HCT116 (cell line): Measurements from ENCODE around the gene CSNK1E. TPM values are rescaled to one million over a fixed set of nuclear protein-coding genes. Genes with fewer than 3 reads are reported as not detected.

ENCODE experiments used
- ATAC-seq: fragments of 200-7000 bp; cut with Tn5 transposase; 2 replicates; pipeline ENCODE4 v1.9.1; 2020; ENCODE audit warnings: mild to moderate bottlenecking, moderate library complexity
- BruUV-seq: library from RNA; stranded (reverse); fragments of 400-500 nt; replicated peaks from 2 replicates; lab custom pipeline; 2021; lab: Mats Ljungman, UMichigan
- CTCF ChIA-PET: fragments of 300-600 bp; sonication (Branson Sonifier 250); formaldehyde crosslinking; loops from one replicate; lab custom pipeline; 2021; ENCODE audit warnings: antibody characterized with exemption; lab: Charles Lee
- POLR2A ChIA-PET: fragments of 300-600, 350-600 bp; sonication (Branson Sonifier 250); formaldehyde crosslinking; loops from one replicate; lab custom pipeline; 2021; ENCODE audit warnings: antibody characterized with exemption; lab: Charles Lee
- RAD21 ChIA-PET, 2 experiments: fragments of 300-600 bp; sonication (Branson Sonifier 250); formaldehyde crosslinking; loops; one replicate each; lab custom pipeline; 2023; ENCODE audit warnings: low total read pairs in 2 of 2; ENCODE audit not compliant: uncharacterized antibody in 2 of 2, unreplicated experiment in 2 of 2, low non-redundant PET in 1 of 2; lab: Charles Lee
- DNase-seq: peaks from one replicate; pipeline ENCODE4 v3.0.0-alpha.2; 2010; ENCODE audit warnings: low read depth, low spot score
- H2AFZ ChIP-seq: fragments of 200-600 bp; shearing (Covaris generic), sonication (generic); 2 replicates; pipeline ENCODE4 v1.6.1; 2017; ENCODE audit warnings: low read depth, mixed run types, mixed read lengths, antibody characterized with exemption, low read length; ENCODE audit not compliant: poor library complexity, severe bottlenecking
- H3K27ac ChIP-seq: 2 replicates; pipeline ENCODE4 v1.5.1; 2012; ENCODE audit warnings: low read depth, low read length
- H3K27me3 ChIP-seq: fragments of 200-600 bp; sonication (generic); 2 replicates; pipeline ENCODE4 v1.6.1; 2016; ENCODE audit warnings: mixed run types, low read length, mixed read lengths; ENCODE audit not compliant: insufficient read depth
- H3K36me3 ChIP-seq, 2 experiments: fragments of 200-500 bp in 1 of 2; fragments of 200-600 bp in 1 of 2; sonication (Bioruptor generic) in 1 of 2; sonication (generic) in 1 of 2; 2 replicates each; pipeline versions ENCODE4 v1.5.1 to v1.6.1; 2014 to 2016; ENCODE audit warnings: low read length in 2 of 2, inconsistent platforms in 1 of 2, mixed read lengths in 1 of 2, mixed run types in 1 of 2; ENCODE audit not compliant: insufficient read depth in 2 of 2, control insufficient read depth in 1 of 2
- H3K4me1 ChIP-seq, 2 experiments: fragments of 200-600 bp in 1 of 2; sonication (generic) in 1 of 2; 2 replicates each; pipeline versions ENCODE4 v1.5.1 to v1.6.1; 2012 to 2017; ENCODE audit warnings: low read length in 2 of 2, inconsistent platforms in 1 of 2, mild to moderate bottlenecking in 1 of 2, mixed read lengths in 1 of 2, mixed run types in 1 of 2, moderate library complexity in 1 of 2; ENCODE audit not compliant: insufficient read depth in 2 of 2, control insufficient read depth in 1 of 2
- H3K4me2 ChIP-seq: fragments of 200-600 bp; sonication (generic); 2 replicates; pipeline ENCODE4 v1.6.1; 2017; ENCODE audit warnings: mixed run types, low read length, mixed read lengths
- H3K4me3 ChIP-seq, 2 experiments: fragments of 200-600 bp in 1 of 2; sonication (generic) in 1 of 2; replicated peaks in 1 of 2; 2 replicates each; pipeline ENCODE4 v1.5.1; 2011 to 2016; ENCODE audit warnings: low read length in 2 of 2, control low read depth in 1 of 2, low read depth in 1 of 2, mild to moderate bottlenecking in 1 of 2, mixed read lengths in 1 of 2, mixed run types in 1 of 2
- H3K79me2 ChIP-seq: fragments of 200-600 bp; sonication (generic); 2 replicates; pipeline ENCODE4 v1.6.1; 2017; ENCODE audit warnings: mild to moderate bottlenecking, mixed run types, low read length, moderate library complexity, mixed read lengths; ENCODE audit not compliant: insufficient read depth
- H3K9ac ChIP-seq: fragments of 200-600 bp; sonication (generic); 2 replicates; pipeline ENCODE4 v1.6.1; 2016; ENCODE audit warnings: low read length, mixed read lengths
- H3K9me2 ChIP-seq: fragments of 200-600 bp; sonication (generic), shearing (Covaris generic); 2 replicates; pipeline ENCODE4 v1.6.1; 2017; ENCODE audit warnings: mixed run types, mild to moderate bottlenecking, moderate library complexity; ENCODE audit not compliant: insufficient read depth
- H3K9me3 ChIP-seq, 2 experiments: fragments of 200-500 bp in 1 of 2; fragments of 200-600 bp in 1 of 2; sonication (Bioruptor generic) in 1 of 2; sonication (generic) in 1 of 2; 2 replicates each; pipeline ENCODE4 v1.6.1; 2014 to 2017; ENCODE audit warnings: low read length in 2 of 2, mixed read lengths in 2 of 2, inconsistent platforms in 1 of 2, low read depth in 1 of 2, mild to moderate bottlenecking in 1 of 2, mixed run types in 1 of 2, moderate library complexity in 1 of 2; ENCODE audit not compliant: control insufficient read depth in 1 of 2, insufficient read depth in 1 of 2
- H4K20me1 ChIP-seq: fragments of 200-600 bp; sonication (generic), shearing (Covaris generic); 2 replicates; pipeline ENCODE4 v1.6.1; 2017; ENCODE audit warnings: mixed run types, mild to moderate bottlenecking, moderate library complexity; ENCODE audit not compliant: insufficient read depth
- CEBPB ChIP-seq: IDR thresholded peaks from 2 replicates; pipeline ENCODE4 v1.6.1; 2012; ENCODE audit warnings: low read depth
- ELF1 ChIP-seq: IDR thresholded peaks from 2 replicates; pipeline ENCODE4 v1.6.1; 2012; ENCODE audit warnings: low read depth, borderline replicate concordance
- EZH2 ChIP-seq: fragments of 200-600 bp; sonication (generic); IDR thresholded peaks from 2 replicates; pipeline ENCODE4 v1.6.1; 2017; ENCODE audit warnings: antibody characterized with exemption, mixed run types
- EZH2phosphoT487 ChIP-seq: fragments of 200-600 bp; IDR thresholded peaks from 2 replicates; pipeline ENCODE4 v1.6.1; 2018; ENCODE audit warnings: antibody characterized with exemption, borderline replicate concordance
- JUND ChIP-seq: IDR thresholded peaks from 2 replicates; pipeline ENCODE4 v1.6.1; 2012
- POLR2A ChIP-seq: IDR thresholded peaks from 2 replicates; pipeline ENCODE4 v1.7.0; 2011; ENCODE audit warnings: borderline replicate concordance; ENCODE audit not compliant: insufficient read depth, insufficient read length; ENCODE audit errors: extremely low read depth
- RAD21 ChIP-seq: IDR thresholded peaks from 2 replicates; pipeline ENCODE4 v1.6.1; 2012; ENCODE audit warnings: low read depth, mild to moderate bottlenecking
- SP1 ChIP-seq: IDR thresholded peaks from 2 replicates; pipeline ENCODE4 v1.6.1; 2012; ENCODE audit warnings: low read depth
- SRF ChIP-seq: IDR thresholded peaks from 2 replicates; pipeline ENCODE4 v1.6.1; 2012; ENCODE audit warnings: low read depth
- TCF7L2 ChIP-seq: IDR thresholded peaks from 2 replicates; pipeline ENCODE4 v1.7.0; 2011; ENCODE audit warnings: borderline replicate concordance, inconsistent platforms; ENCODE audit not compliant: insufficient read depth, insufficient read length; ENCODE audit errors: extremely low read depth
- YY1 ChIP-seq: IDR thresholded peaks from 2 replicates; pipeline ENCODE4 v1.6.1; 2011; ENCODE audit warnings: low read length, low read depth, moderate library complexity, mild to moderate bottlenecking; ENCODE audit not compliant: insufficient replicate concordance; ENCODE audit errors: extremely low read depth
- ZNF274 ChIP-seq: fragments of 200-500 bp; sonication (Bioruptor generic); IDR thresholded peaks from 2 replicates; pipeline ENCODE4 v1.6.1; 2014; ENCODE audit warnings: mild to moderate bottlenecking, low read depth, low read length, inconsistent platforms
- intact Hi-C: fragments of 100-400 bp; cut with micrococcal nuclease; formaldehyde crosslinking; loops from 2 replicates; pipeline ENCODE4 v1.10.0; 2022
- total RNA-seq: library from RNA; stranded (reverse); gene quantifications from one replicate; pipeline ENCODE4 v1.2.1, GENCODE V29; 2021; ENCODE audit not compliant: unreplicated experiment
- TF ChIP-seq, protein P1 (sequence below): IDR thresholded peaks from 2 replicates; pipeline ENCODE4 v1.6.1; 2012
- TF ChIP-seq, protein P2 (sequence below): IDR thresholded peaks from 2 replicates; pipeline ENCODE4 v1.6.1; 2012
- TF ChIP-seq, protein P3 (sequence below), 3 experiments: fragments of 200-600 bp in 1 of 3; sonication (generic) in 1 of 3; IDR thresholded peaks in 2 of 3; conservative IDR thresholded peaks in 1 of 3; 2 replicates each; pipeline ENCODE4 v1.5.1; 2012 to 2017; ENCODE audit warnings: low read depth in 2 of 3, low read length in 2 of 3, antibody characterized with exemption in 1 of 3, borderline replicate concordance in 1 of 3, control low read depth in 1 of 3, mild to moderate bottlenecking in 1 of 3, mixed read lengths in 1 of 3, mixed run types in 1 of 3, moderate library complexity in 1 of 3; ENCODE audit not compliant: insufficient read depth in 1 of 3
- TF ChIP-seq, protein P4 (sequence below): IDR thresholded peaks from 2 replicates; pipeline ENCODE4 v1.6.1; 2012; ENCODE audit warnings: low read depth

The CSNK1E gene
- total RNA-seq, 1 experiment from 2014 or later = 190 TPM

DNA sequence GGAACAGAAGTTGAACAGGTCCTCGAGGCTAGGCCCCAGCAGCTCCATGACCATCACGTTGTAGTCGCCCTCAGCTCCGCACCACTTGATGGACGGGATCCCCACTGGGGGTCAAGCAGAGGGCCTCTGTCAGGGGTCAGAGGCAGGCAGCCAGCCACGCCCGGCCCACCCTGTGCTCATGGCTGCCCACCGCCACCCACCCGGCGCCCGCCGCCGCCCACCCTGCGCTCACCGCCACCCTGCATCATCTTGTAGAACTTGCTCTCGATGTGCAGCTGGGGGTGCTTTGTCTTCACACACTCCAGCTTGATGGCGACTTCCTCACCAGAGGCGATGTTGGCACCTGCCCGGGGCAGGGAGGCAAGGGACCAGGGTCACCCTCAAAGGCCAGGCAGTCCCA is 14.3 kb downstream of the CSNK1E start:
- Histone ChIP-seq H4K20me1 (peaks cover 10% of the 10 kb centered on the region; the same call in 1 of the 2 replicates), H3K4me1 (peaks cover 0 to 22% of the 10 kb centered on the region in 2 experiments; a peak in 1 of 4 replicates), H3K36me3 (peaks cover 52 to 66% of the 10 kb centered on the region in 2 experiments), H2AFZ (no peak overlapping the region), H3K27ac (no peak overlapping the region), H3K79me2 (peaks cover 93% of the 10 kb centered on the region), H3K4me3 (no peak overlapping the region), H3K9me3 (no peaks in the 10 kb centered on the region), H3K4me2 (no peak overlapping the region), H3K9me2 (no peaks in the 10 kb centered on the region), H3K27me3 (no peaks in the 10 kb centered on the region), H3K9ac (no peak overlapping the region)
- ChIA-PET CTCF (no interaction called here), POLR2A (no interaction called here), RAD21 (no interaction called here)
- no TSS peak for BruUV-seq
- TF ChIP-seq ZNF274 (no peak), JUND (no peak), SRF (no peak), YY1 (no peak), CEBPB (no peak), POLR2A (no peak), TCF7L2 (no peak)
- TF ChIP-seq, protein P1, sequence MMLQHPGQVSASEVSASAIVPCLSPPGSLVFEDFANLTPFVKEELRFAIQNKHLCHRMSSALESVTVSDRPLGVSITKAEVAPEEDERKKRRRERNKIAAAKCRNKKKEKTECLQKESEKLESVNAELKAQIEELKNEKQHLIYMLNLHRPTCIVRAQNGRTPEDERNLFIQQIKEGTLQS = no peak
- TF ChIP-seq, protein P2, sequence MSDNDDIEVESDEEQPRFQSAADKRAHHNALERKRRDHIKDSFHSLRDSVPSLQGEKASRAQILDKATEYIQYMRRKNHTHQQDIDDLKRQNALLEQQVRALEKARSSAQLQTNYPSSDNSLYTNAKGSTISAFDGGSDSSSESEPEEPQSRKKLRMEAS = no peak
- intact Hi-C loops = no loop called here
- ATAC-seq (no peak), DNase-seq (no peak)

DNA sequence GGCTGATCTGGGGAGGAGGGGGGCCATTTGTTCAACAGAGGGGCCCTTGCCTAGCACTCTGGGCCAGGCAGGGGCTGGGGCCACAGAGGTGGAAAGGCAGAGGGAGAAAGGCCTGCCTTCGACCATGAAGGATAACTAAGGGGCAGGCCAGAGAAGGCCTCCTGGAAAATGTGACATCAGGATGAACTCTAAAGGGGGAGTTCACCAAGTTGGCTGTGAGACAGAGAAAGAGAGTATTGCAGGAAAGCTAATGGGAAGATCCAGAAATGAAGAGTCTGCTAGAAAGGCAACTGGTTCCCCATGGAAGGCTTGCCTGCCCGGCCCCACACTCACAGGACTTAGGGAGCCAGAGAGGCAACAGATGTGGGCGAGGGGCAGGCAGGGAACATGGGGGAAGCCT is 16.3 kb downstream of the CSNK1E start:
- ChIA-PET RAD21 (no interaction called here), POLR2A (no interaction called here), CTCF (no interaction called here)
- Histone ChIP-seq H3K4me2 (no peak overlapping the region), H3K36me3 (peaks cover 63 to 85% of the 10 kb centered on the region in 2 experiments), H3K9ac (no peak overlapping the region), H3K79me2 (peaks cover 91% of the 10 kb centered on the region), H4K20me1 (peaks cover 10% of the 10 kb centered on the region; the same call in 1 of the 2 replicates), H2AFZ (no peak overlapping the region), H3K27me3 (no peaks in the 10 kb centered on the region), H3K9me2 (no peaks in the 10 kb centered on the region), H3K4me3 (no peak overlapping the region), H3K4me1 (peaks cover 0 to 12% of the 10 kb centered on the region in 2 experiments; a peak in 1 of 4 replicates), H3K27ac (no peak overlapping the region), H3K9me3 (no peaks in the 10 kb centered on the region)
- DNase-seq (no peak), ATAC-seq (no peak)
- no TSS peak for BruUV-seq
- intact Hi-C loops = no loop called here
- no peak for TF ChIP-seq EZH2
- TF ChIP-seq, protein P3, sequence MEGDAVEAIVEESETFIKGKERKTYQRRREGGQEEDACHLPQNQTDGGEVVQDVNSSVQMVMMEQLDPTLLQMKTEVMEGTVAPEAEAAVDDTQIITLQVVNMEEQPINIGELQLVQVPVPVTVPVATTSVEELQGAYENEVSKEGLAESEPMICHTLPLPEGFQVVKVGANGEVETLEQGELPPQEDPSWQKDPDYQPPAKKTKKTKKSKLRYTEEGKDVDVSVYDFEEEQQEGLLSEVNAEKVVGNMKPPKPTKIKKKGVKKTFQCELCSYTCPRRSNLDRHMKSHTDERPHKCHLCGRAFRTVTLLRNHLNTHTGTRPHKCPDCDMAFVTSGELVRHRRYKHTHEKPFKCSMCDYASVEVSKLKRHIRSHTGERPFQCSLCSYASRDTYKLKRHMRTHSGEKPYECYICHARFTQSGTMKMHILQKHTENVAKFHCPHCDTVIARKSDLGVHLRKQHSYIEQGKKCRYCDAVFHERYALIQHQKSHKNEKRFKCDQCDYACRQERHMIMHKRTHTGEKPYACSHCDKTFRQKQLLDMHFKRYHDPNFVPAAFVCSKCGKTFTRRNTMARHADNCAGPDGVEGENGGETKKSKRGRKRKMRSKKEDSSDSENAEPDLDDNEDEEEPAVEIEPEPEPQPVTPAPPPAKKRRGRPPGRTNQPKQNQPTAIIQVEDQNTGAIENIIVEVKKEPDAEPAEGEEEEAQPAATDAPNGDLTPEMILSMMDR (IDR thresholded peaks at IDR 0.05 in 2 of 3, conservative IDR thresholded peaks at IDR 0.05 in 1 of 3; ENCODE audit: borderline replicate concordance in 1 of 3, insufficient read depth in 1 of 3, low read depth in 2 of 3, low read length in 2 of 3) = no peak
- TF ChIP-seq ZNF274 = no peak
- TF ChIP-seq, protein P4, sequence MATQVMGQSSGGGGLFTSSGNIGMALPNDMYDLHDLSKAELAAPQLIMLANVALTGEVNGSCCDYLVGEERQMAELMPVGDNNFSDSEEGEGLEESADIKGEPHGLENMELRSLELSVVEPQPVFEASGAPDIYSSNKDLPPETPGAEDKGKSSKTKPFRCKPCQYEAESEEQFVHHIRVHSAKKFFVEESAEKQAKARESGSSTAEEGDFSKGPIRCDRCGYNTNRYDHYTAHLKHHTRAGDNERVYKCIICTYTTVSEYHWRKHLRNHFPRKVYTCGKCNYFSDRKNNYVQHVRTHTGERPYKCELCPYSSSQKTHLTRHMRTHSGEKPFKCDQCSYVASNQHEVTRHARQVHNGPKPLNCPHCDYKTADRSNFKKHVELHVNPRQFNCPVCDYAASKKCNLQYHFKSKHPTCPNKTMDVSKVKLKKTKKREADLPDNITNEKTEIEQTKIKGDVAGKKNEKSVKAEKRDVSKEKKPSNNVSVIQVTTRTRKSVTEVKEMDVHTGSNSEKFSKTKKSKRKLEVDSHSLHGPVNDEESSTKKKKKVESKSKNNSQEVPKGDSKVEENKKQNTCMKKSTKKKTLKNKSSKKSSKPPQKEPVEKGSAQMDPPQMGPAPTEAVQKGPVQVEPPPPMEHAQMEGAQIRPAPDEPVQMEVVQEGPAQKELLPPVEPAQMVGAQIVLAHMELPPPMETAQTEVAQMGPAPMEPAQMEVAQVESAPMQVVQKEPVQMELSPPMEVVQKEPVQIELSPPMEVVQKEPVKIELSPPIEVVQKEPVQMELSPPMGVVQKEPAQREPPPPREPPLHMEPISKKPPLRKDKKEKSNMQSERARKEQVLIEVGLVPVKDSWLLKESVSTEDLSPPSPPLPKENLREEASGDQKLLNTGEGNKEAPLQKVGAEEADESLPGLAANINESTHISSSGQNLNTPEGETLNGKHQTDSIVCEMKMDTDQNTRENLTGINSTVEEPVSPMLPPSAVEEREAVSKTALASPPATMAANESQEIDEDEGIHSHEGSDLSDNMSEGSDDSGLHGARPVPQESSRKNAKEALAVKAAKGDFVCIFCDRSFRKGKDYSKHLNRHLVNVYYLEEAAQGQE = no peak
- no peak for TF ChIP-seq RAD21
- TF ChIP-seq POLR2A = no peak
- no peak for TF ChIP-seq ELF1
- TF ChIP-seq SP1 = no peak
- TF ChIP-seq CEBPB = no peak
- no peak for TF ChIP-seq EZH2phosphoT487
